ENCODE results near the gene TNFRSF4.

TNFRSF4 gene

DNA sequence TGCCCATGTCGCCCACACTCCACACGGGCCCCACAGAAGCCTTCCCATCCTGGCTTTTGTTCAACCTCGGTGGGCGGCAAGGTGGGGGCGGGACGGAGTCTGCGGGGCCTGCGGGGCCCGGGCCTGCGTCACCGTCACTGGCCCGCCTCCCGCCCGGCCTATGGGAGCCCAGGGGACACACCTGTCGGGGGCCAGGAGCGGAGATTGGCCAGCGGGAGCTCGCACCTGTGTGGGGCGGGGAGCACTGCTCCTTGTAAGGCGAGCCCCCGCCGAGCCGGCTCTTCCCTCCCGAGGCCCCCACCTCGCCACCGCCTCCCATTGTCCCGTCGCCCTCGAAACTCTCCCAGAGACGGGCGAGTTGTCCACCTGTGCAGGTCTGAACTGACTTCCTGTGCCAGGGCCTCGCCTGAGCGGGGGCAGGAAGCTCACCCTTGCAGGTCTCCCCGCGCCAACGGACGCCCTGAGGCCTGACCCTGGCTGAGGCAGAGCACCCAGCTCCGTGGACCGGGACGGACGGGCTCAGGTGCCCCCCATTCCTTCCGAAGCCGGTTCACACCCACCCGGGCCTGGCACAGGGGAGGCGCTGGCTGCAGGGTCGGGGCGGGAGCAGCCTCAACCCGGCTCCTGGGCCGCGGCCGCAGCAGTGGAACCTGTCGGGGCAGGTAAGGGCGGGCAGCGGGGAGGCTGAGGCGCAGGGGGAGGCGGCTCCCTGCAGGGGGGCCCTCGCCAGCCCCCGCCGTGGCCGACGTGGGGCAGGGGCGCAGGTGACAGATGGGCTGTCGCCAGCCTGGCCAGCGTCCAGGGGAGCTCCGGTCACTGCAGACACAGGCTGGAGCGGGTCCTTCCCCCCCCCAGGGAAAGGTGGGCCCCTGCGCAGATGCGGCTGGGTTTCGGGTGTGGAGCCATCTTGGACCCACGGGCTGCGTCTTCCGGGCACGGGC lies 51.1 kb downstream of the TNFRSF4 start:
- TF ChIP-seq, protein P1, sequence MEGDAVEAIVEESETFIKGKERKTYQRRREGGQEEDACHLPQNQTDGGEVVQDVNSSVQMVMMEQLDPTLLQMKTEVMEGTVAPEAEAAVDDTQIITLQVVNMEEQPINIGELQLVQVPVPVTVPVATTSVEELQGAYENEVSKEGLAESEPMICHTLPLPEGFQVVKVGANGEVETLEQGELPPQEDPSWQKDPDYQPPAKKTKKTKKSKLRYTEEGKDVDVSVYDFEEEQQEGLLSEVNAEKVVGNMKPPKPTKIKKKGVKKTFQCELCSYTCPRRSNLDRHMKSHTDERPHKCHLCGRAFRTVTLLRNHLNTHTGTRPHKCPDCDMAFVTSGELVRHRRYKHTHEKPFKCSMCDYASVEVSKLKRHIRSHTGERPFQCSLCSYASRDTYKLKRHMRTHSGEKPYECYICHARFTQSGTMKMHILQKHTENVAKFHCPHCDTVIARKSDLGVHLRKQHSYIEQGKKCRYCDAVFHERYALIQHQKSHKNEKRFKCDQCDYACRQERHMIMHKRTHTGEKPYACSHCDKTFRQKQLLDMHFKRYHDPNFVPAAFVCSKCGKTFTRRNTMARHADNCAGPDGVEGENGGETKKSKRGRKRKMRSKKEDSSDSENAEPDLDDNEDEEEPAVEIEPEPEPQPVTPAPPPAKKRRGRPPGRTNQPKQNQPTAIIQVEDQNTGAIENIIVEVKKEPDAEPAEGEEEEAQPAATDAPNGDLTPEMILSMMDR (IDR thresholded peaks at IDR 0.05; ENCODE audit: low read length, missing control alignments), result no peak
- no peak overlapping the region for H3K4me3 ChIP-seq (replicated peaks; ENCODE audit: low read depth, low read length)
- no peak for DNase-seq (ENCODE audit: low read depth)

DNA sequence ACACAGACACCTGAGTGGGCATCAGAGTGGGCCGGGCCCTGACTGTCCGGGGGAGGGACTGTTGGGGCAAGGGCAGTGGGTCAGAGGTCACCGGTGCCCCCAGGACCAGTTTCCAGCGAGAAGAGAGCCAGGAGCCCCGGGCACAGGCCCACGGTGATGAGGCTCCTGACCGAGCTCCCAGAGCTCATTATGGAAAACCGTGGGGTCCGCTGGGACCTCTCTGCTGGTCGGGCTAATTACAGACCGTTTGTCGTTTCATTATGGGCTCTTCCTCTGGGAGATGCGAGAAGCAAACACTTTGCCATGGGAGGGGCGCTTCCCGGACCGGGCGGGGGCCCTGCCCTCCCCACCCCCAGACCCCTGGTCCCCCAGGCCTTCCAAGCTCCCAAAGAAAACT lies 52.3 kb downstream of the TNFRSF4 start:
- TF ChIP-seq, protein P1 (IDR thresholded peaks at IDR 0.05; ENCODE audit: low read length, missing control alignments), result no peak
- DNase-seq (ENCODE audit: low read depth), result no peak
- no peak overlapping the region for H3K4me3 ChIP-seq (replicated peaks; ENCODE audit: low read depth, low read length)
